ENCODE measurements around the gene ZNF32. TPM values are rescaled to one million over a fixed set of nuclear protein-coding genes. Genes with fewer than 3 reads are reported as not detected.

The ZNF32 gene, protein sequence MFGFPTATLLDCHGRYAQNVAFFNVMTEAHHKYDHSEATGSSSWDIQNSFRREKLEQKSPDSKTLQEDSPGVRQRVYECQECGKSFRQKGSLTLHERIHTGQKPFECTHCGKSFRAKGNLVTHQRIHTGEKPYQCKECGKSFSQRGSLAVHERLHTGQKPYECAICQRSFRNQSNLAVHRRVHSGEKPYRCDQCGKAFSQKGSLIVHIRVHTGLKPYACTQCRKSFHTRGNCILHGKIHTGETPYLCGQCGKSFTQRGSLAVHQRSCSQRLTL
- total RNA-seq: 10 to 100 TPM; 41.3 to 41.6 TPM
- long read RNA-seq, transcript ZNF32-201 (3 exons, 1,137 nt): major isoform, 7 of 15 reads
- long read RNA-seq, partial matches to known transcripts: 1 of 15 reads
- long read RNA-seq, other reads (novel, unspliced or antisense): 4 of 15 reads

GRCh38 chr10:43648398-43649184 lies at the start of gene ZNF32:
ZNF32 (minus strand) TSS chr10:43648881; CDS start chr10:43646133, 2,748 bp downstream.
- peak; percentile 89 for DNase-seq
- intact Hi-C loops (cut with DNase I): no loop called here
- ATAC-seq: peak; percentile 98 to 99

GRCh38 chr10:43698156-43698555 lies 49.5 kb upstream of the ZNF32 start:
- ATAC-seq: no peak
- no peak for DNase-seq
- intact Hi-C loops (cut with DNase I): loop anchor here (10.0 kb wide), 3 partner anchors 167 to 357 kb away; no protein-coding TSS in a partner anchor

DNA sequence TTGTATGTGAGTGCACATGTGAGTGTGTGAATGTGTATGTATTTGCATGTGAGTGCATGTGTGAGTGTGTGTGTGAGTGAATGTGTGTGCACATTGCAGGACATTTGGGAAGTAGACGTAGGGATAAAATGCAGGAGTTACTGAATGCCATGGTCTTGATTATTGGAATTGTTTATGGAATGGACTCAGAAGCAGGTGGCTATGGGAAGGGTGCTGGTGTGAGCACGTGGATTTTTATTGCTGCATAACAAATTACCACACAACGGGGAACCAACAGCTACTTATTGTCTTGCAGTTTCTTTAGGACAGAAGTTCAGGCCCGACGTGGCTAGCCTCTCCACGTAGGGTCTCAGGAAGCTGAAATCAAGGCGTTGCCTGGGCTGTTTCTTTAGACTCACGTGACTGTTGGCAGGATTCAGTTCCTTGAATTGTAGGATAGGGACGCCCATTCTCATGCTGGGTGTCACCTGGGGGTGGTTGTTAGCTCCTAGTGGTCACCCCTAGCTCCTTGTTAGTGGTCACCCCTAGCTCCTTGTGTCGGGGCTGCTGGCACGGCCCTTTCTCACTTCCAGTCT lies 48.3 kb upstream of the ZNF32 start:
- intact Hi-C loops (cut with DNase I): loop anchor here (10.0 kb wide), 3 partner anchors 168 to 358 kb away; no protein-coding TSS in a partner anchor
- DNase-seq: no peak
- no peak for ATAC-seq

GRCh38 chr10:43695730-43696129 lies 47.0 kb upstream of the ZNF32 start:
- ATAC-seq: no peak
- intact Hi-C loops (cut with DNase I): loop anchor here (10.0 kb wide), 3 partner anchors 169 to 359 kb away; no protein-coding TSS in a partner anchor
- no peak for DNase-seq

- intact Hi-C loops (cut with DNase I): loop anchor here (10.0 kb wide), 3 partner anchors 169 to 359 kb away; no protein-coding TSS in a partner anchor
- ATAC-seq (no peak), DNase-seq (no peak)
Measured at GRCh38 chr10:43695321-43695720, 46.6 kb upstream of the ZNF32 start.

GRCh38 chr10:43694526-43694925 lies 45.8 kb upstream of the ZNF32 start:
- DNase-seq (no peak), ATAC-seq (no peak)
- intact Hi-C loops (cut with DNase I): loop anchor here (5.0 to 10.0 kb wide), 4 partner anchors 170 to 693 kb away; partner anchors contain the start of gene CXCL12 (in 1 of the 2)

GRCh38 chr10:43693602-43694001 lies 44.9 kb upstream of the ZNF32 start:
- intact Hi-C loops (cut with DNase I): loop anchor here (5.0 to 10.0 kb wide), 4 partner anchors 171 to 694 kb away; partner anchors contain the start of gene CXCL12 (in 1 of the 2)
- DNase-seq (no peak), ATAC-seq (no peak)

GRCh38 chr10:43692051-43692825 lies 43.6 kb upstream of the ZNF32 start:
- ATAC-seq: no peak
- intact Hi-C loops (cut with DNase I): loop anchor here (5.0 to 10.0 kb wide), 4 partner anchors 173 to 695 kb away; partner anchors contain the start of gene CXCL12 (in 1 of the 2)

DNA sequence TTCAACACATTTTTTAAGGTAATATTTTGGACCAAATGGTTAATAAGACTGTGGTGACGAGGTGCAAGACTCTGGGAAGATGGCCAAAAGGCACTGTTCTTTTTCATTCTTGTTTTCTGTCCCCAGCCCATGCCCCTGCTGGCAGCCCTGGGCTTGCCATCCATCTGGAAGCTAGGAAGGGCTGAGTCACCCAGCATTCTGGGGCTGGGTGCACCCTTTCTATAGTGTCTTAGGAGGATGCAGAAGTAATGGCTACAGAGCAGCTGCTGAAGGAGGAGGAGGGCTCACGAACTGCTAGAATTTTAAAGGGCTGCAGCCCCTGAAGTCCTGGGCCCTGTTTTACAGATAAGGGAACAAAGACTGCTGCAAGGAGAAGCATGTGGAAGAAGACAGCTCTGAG lies 42.8 kb upstream of the ZNF32 start:
- DNase-seq (no peak), ATAC-seq (no peak)
- intact Hi-C loops (cut with DNase I): loop anchor here (2.0 to 10.0 kb wide), 5 partner anchors 173 to 696 kb away; partner anchors contain the start of gene CXCL12 (in 1 of the 2)

More at GRCh38 chr10:43692051-43692825, 43.6 kb upstream of the ZNF32 start:
- DNase-seq: no peak

- peak; percentile 98 to 99 for ATAC-seq
- intact Hi-C loops (cut with DNase I): loop anchor here (2.0 to 10.0 kb wide), 6 partner anchors 175 to 697 kb away; partner anchors contain the start of gene CXCL12 (in 1 of the 2)
Measured at GRCh38 chr10:43689955-43690771, 41.5 kb upstream of the ZNF32 start.

GRCh38 chr10:43689618-43689954 lies 40.9 kb upstream of the ZNF32 start:
- ATAC-seq (peak; percentile 84 to 91), DNase-seq (peak; percentile 80)
- intact Hi-C loops (cut with DNase I): loop anchor here in 1 of 2 donors (10.0 kb wide), 1 partner anchor 625 kb away; no protein-coding TSS in a partner anchor

More at GRCh38 chr10:43689955-43690771, 41.5 kb upstream of the ZNF32 start:
- peak; percentile 89 for DNase-seq

DNA sequence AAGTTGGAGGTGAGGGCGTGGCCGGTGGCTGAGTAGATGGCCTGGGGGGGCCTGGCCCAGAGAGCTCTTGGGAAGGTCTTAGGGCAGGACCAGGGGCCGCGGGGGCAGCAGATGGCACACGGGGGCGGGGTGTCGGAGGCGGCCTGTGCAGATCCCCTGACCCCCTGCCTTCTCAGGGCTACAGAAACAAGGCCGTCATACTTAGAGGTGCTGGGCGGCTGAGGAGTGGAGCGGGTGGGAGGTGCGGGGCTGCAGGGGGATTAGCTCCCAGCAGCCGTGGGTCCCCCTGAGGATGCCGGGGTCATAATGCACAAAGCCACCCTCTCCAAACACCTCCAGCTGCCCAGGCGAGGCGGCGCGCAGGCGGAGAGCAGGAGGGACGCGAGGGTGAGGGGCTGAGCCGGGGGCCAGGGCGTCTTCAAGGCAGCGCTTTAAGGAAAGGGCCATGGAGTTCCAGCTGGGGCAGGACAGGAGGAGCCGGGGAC lies 40.4 kb upstream of the ZNF32 start:
- ATAC-seq: no peak
- no peak for DNase-seq
- intact Hi-C loops (cut with DNase I): loop anchor here in 1 of 2 donors (10.0 kb wide), 1 partner anchor 626 kb away; no protein-coding TSS in a partner anchor

DNA sequence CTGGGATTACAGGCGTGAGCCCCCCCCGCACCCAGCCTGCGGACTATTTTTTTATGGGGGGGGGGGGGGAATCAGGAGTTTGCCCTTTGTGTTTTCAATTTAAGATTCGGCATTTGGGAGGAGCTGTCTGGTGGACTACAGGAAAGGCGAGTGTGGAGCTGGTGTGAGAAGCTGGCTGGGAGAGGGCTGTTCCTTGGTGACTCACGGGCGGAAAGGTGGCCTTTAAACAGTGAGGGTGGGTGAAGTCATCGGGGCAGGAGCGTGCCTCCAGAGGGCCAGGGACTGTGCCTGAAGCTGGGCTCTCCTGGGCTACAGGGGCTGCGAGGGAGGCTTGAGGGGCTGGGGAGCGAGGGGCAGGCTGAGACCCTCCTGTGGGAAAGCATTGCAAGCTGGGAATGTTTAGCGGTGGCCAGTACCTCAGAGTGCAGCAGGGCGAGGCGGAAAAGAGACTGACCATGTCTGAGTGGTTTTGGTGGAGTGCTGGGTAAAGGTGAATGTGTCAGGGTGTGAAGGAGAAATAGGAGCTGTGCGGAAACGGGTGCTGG lies 39.7 kb upstream of the ZNF32 start:
- ATAC-seq (no peak), DNase-seq (no peak)
- intact Hi-C loops (cut with DNase I): loop anchor here in 1 of 2 donors (10.0 kb wide), 1 partner anchor 626 kb away; no protein-coding TSS in a partner anchor

- intact Hi-C loops (cut with DNase I): loop anchor here in 1 of 2 donors (10.0 kb wide), 1 partner anchor 627 kb away; no protein-coding TSS in a partner anchor
- no peak for DNase-seq
- no peak for ATAC-seq
Measured at GRCh38 chr10:43687373-43687772, 38.7 kb upstream of the ZNF32 start.

GRCh38 chr10:43686414-43686813 lies 37.7 kb upstream of the ZNF32 start:
- intact Hi-C loops (cut with DNase I): loop anchor here in 1 of 2 donors (10.0 kb wide), 1 partner anchor 628 kb away; no protein-coding TSS in a partner anchor
- ATAC-seq (no peak), DNase-seq (no peak)

DNA sequence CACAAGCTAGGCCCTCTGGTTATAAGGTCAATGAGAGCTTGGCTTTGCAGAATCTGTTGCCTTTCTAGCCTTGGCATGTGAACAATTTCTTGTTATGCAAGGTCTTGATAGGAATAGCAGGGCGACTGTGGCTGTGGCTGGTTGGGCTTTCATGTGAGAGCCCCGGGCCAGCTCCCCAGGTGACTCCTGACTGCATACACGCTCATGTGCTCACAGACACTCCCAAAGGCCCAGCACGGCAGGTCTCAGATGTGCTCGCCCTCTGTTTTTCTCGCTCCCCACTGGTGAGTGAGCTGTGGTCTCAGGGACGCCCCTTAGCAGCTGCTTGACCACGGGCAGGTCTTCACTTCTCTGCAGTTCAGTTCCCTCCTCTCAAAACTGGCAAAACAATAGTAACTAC lies 37.1 kb upstream of the ZNF32 start:
- intact Hi-C loops (cut with DNase I): loop anchor here in 1 of 2 donors (10.0 kb wide), 1 partner anchor 629 kb away; no protein-coding TSS in a partner anchor
- ATAC-seq (no peak), DNase-seq (no peak)

DNA sequence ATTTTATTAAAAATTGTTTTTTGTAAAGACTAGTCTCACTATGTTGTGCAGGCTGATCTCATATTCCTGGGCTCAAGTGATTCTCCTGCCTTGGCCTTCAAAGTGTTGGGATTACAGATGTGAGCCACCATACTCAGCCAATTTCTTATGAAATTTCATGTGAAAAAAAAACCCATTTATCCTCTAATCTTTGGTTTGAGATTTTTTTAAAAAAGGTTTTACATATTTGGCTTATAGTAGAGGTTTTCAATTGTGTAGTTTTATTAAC lies 35.5 kb upstream of the ZNF32 start:
- no peak for ATAC-seq
- DNase-seq: no peak
- intact Hi-C loops (cut with DNase I): loop anchor here in 1 of 2 donors (10.0 kb wide), 1 partner anchor 631 kb away; no protein-coding TSS in a partner anchor
